ENCODE measurements around the gene MTHFD2L.

MTHFD2L gene

GRCh38 chr4:74190332-74190731 lies 32.4 kb downstream of the MTHFD2L start:
- TF ChIP-seq, protein P1, sequence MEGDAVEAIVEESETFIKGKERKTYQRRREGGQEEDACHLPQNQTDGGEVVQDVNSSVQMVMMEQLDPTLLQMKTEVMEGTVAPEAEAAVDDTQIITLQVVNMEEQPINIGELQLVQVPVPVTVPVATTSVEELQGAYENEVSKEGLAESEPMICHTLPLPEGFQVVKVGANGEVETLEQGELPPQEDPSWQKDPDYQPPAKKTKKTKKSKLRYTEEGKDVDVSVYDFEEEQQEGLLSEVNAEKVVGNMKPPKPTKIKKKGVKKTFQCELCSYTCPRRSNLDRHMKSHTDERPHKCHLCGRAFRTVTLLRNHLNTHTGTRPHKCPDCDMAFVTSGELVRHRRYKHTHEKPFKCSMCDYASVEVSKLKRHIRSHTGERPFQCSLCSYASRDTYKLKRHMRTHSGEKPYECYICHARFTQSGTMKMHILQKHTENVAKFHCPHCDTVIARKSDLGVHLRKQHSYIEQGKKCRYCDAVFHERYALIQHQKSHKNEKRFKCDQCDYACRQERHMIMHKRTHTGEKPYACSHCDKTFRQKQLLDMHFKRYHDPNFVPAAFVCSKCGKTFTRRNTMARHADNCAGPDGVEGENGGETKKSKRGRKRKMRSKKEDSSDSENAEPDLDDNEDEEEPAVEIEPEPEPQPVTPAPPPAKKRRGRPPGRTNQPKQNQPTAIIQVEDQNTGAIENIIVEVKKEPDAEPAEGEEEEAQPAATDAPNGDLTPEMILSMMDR (IDR thresholded peaks at IDR 0.05; ENCODE audit: low read depth, low read length) = no peak
- no peak for DNase-seq (ENCODE audit: extremely low read depth, low read depth)

- TF ChIP-seq, protein P1 (IDR thresholded peaks at IDR 0.05; ENCODE audit: low read depth, low read length) = no peak
- no peak for DNase-seq (ENCODE audit: extremely low read depth, low read depth)
Measured at GRCh38 chr4:74190919-74191397, 33.0 kb downstream of the MTHFD2L start.

DNA sequence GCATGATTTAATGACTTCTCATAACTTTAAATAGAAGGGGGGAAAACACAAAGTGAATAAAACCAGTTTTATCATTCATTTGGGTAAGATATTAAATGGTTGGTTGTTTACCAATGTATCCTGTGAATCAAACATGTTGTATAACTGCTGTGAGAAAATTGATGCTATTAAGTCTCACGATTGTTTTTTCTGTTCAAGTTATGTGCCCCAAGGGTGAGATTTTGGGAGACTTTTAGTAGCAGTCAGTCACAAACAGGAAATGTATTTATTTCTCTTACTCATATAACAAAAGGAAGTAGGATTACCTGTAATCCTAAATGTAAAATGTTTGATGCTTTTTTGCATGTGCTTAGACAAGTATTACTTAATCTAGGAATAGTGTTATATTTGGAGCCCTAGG lies 39.2 kb downstream of the MTHFD2L start:
- TF ChIP-seq, protein P1 (IDR thresholded peaks at IDR 0.05; ENCODE audit: low read depth, low read length) = no peak
- no peak for DNase-seq (ENCODE audit: extremely low read depth, low read depth)

DNA sequence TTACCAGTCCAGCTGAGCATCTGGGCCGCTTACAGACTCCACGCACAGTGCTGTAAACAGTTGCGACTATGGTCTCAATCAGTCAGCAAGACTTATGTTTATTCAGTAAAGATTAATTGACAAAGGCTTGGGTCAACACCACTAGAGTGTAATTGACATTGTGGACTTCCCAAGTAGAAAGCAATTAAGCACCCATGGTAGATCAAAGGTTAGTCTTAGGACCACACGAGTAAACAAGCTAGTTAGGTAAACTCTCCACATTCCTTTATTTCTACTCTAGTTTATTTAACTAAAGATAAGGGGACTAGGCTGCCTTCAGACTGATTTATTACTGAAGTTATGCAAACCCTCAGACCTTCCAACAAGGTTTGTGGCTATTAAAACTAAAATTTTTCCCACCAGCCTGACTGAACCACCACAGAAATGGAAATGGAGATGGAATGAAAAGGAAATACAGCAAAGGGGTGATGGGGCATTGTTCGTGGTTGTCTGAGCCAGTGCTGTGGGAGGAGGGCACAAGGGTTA lies 44.2 kb downstream of the MTHFD2L start:
- TF ChIP-seq, protein P1 (IDR thresholded peaks at IDR 0.05; ENCODE audit: low read depth, low read length) = no peak
- no peak for DNase-seq (ENCODE audit: extremely low read depth, low read depth)

DNA sequence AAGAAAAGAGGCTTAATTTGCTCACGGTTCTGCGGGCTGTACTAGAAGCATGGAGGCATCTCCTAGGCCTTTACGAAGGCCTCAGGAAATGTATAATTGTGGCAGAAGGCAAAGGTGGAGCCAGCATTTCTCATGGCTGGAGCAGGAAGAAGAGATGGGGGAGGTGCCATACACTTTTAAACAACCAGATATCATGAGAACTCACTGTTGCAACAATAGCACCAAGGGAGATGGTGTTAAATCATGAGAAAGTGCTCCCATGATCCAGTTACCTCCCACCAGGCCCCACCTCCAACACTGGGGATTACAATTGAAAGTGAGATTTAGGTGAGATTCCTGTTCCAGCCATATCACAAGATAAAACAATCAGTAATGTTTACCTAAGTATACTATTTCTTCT lies 45.5 kb downstream of the MTHFD2L start:
- TF ChIP-seq, protein P1 (IDR thresholded peaks at IDR 0.05; ENCODE audit: low read depth, low read length) = no peak
- no peak for DNase-seq (ENCODE audit: extremely low read depth, low read depth)

DNA sequence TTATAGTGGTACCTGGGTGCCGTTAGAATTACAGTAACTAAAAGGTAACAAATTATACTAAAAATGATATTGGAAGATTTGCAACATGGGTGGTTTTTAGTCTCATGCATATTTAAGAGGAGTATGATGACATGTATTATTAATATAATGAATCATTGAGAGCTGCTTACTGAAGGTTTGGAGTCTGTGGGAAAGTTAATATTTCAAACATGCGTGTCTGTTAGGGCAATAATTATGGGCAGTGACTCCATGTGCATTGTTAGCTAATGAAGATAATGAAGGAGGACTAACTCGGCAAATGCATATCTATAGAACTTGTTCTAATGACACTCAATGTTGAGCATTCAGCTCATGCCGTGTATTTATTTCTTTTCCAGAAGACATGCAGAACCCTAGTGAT lies 47.1 kb downstream of the MTHFD2L start:
- no peak for DNase-seq (ENCODE audit: extremely low read depth, low read depth)
- TF ChIP-seq, protein P1 (IDR thresholded peaks at IDR 0.05; ENCODE audit: low read depth, low read length) = no peak

DNA sequence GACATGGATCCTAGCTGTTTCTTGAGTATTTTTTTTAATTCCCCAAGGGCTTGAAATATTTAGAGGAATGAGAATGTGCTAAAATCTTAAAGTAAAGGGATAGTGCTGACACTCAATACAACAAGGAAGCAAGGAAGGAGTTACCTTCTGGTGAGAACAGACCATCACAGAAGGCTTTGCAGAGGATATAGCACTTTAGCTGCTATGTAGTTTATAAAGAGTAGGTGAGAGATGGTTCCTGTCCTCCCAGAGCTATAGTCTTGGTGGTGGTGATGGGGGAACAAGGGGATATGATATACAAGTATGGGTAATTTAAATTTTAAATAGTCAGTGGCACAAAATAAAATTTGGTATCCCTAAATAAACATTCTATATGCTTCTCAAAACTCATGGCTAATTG lies 47.6 kb downstream of the MTHFD2L start:
- TF ChIP-seq, protein P1 (IDR thresholded peaks at IDR 0.05; ENCODE audit: low read depth, low read length) = no peak
- no peak for DNase-seq (ENCODE audit: extremely low read depth, low read depth)

Data from AG09319 (cell line).